ENCODE data around the gene CDC14A. TPM values are rescaled to one million over a fixed set of nuclear protein-coding genes. Genes with fewer than 3 reads are reported as not detected.
A peak's percentile ranks its signal among the peaks of the same experiment; 100 is the strongest.

The CDC14A gene
- total and polyA plus RNA-seq, 2 donors (not counting 3 experiments of a cell fraction or from before 2014, with no cell fraction given), result 3.4 to 13.9 TPM

DNA sequence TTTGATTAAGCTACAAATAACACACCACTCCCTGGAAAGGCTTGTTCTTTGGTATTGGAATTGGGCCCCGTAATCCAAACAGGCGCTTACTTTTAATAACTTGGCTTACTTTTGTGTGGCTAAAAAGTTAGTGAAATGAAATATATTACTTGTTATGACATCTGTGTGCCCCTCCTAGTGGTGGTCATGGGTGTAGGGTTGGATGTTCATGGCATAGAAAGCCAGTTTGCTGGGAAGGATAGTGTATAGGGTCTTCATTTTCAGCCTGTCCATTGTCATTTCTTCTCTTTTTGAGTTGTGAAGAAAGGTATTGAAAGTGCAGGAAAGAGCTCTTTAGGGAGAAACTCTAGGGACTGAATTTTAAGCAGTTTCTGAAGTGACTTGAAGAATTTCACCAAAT is 5.9 kb downstream of the CDC14A start:
- no peak overlapping the region for H3K9ac ChIP-seq (replicated peaks; ENCODE audit: extremely low read depth, insufficient read depth, low read length)
- no peaks in the 10 kb centered on the region for H3K9me1 ChIP-seq (replicated peaks; ENCODE audit: control insufficient read depth, extremely low read depth, insufficient read depth, low read length)
- H3K27me3 ChIP-seq (ENCODE audit: control insufficient read depth in 2 of 2, insufficient read depth in 2 of 2, low read length in 2 of 2), result no peaks in the 10 kb centered on the region
- dilution Hi-C loops (cut with MboI; ENCODE audit: extremely low pct_ligation_motif_present, low sequenced_read_pairs), result no loop called here
- no peak overlapping the region for H2AFZ ChIP-seq (ENCODE audit: low read depth, low read length)
- no peaks in the 10 kb centered on the region for H3K9me3 ChIP-seq (replicated peaks; ENCODE audit: control insufficient read depth, insufficient read depth, low read length)
- POLR2A ChIA-PET, result interaction anchor here (0.6 kb wide), 1 partner anchor 93 kb away, joined by 3 read pairs; no protein-coding TSS in a partner anchor
- H4K20me1 ChIP-seq (replicated peaks; ENCODE audit: control insufficient read depth, extremely low read depth, insufficient read depth, low read length), result no peaks in the 10 kb centered on the region
- FAIRE-seq (peak; percentile 31), DNase-seq (ENCODE audit: low read depth, low spot score) (peak; percentile 47)
- TF ChIP-seq, protein P1, sequence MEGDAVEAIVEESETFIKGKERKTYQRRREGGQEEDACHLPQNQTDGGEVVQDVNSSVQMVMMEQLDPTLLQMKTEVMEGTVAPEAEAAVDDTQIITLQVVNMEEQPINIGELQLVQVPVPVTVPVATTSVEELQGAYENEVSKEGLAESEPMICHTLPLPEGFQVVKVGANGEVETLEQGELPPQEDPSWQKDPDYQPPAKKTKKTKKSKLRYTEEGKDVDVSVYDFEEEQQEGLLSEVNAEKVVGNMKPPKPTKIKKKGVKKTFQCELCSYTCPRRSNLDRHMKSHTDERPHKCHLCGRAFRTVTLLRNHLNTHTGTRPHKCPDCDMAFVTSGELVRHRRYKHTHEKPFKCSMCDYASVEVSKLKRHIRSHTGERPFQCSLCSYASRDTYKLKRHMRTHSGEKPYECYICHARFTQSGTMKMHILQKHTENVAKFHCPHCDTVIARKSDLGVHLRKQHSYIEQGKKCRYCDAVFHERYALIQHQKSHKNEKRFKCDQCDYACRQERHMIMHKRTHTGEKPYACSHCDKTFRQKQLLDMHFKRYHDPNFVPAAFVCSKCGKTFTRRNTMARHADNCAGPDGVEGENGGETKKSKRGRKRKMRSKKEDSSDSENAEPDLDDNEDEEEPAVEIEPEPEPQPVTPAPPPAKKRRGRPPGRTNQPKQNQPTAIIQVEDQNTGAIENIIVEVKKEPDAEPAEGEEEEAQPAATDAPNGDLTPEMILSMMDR (IDR thresholded peaks at IDR 0.05; ENCODE audit: extremely low read depth in 1 of 2, insufficient read depth in 1 of 2, low read depth in 1 of 2, low read length in 2 of 2), result peak; percentile 49
- TF ChIP-seq POLR2A (IDR thresholded peaks at IDR 0.05; ENCODE audit: low read depth, low read length), result no peak
- CTCF ChIA-PET, result interaction anchor here (0.7 to 5.5 kb wide), 19 partner anchors 8 to 510 kb away, joined by 3 to 48 read pairs (median 5); partner anchors contain the start of genes RTCA and TRMT13
- no TSS peak for BruUV-seq (replicated peaks)
- peaks cover 26% of the 10 kb centered on the region for H3K4me1 ChIP-seq (ENCODE audit: control insufficient read depth, extremely low read depth, insufficient read depth, low read length)
- no peak overlapping the region for H3K27ac ChIP-seq (ENCODE audit: insufficient read depth, low read depth, low read length)
- intact Hi-C loops (cut with micrococcal nuclease), result loop anchor here (1.0 kb wide), 1 partner anchor 550 kb away; no protein-coding TSS in a partner anchor
- no peak overlapping the region for H3K4me2 ChIP-seq (ENCODE audit: insufficient read depth, low read length)
- H3K4me3 ChIP-seq (replicated peaks in 1 of 3; ENCODE audit: insufficient read depth in 1 of 3, low read depth in 1 of 3, low read length in 3 of 3), result no peak overlapping the region
- peaks cover 2% of the 10 kb centered on the region in 2 experiments for H3K36me3 ChIP-seq (ENCODE audit: control insufficient read depth in 2 of 2, extremely low read depth in 1 of 2, insufficient read depth in 2 of 2, low read length in 2 of 2)
- H3K79me2 ChIP-seq (ENCODE audit: control insufficient read depth, insufficient read depth, low read length), result peaks cover 29% of the 10 kb centered on the region

DNA sequence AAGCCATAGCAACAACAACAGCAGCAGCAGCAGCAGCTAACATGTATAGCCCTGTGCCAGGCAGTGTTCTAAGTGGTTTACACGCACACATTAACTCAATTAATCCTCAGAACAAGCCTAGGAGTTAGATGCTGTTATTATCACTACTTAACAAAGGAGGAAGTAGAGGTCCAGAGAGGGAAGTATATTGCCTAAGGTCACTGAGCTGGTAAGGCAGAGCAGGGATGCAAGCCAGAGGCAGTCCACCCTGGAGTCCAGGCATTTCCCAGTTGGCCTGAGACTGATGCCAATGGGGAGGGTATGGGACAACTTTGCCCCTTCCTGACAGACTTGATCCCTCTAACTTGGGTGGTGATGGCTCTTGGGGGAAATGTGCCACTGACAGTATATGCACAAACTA is 6.8 kb downstream of the CDC14A start:
- Histone ChIP-seq H3K9me1 (replicated peaks; ENCODE audit: control insufficient read depth, extremely low read depth, insufficient read depth, low read length) (no peaks in the 10 kb centered on the region), H3K27me3 (ENCODE audit: control insufficient read depth in 2 of 2, insufficient read depth in 2 of 2, low read length in 2 of 2) (no peaks in the 10 kb centered on the region), H3K4me2 (ENCODE audit: insufficient read depth, low read length) (no peak overlapping the region), H3K9ac (replicated peaks; ENCODE audit: extremely low read depth, insufficient read depth, low read length) (no peak overlapping the region), H3K9me3 (replicated peaks; ENCODE audit: control insufficient read depth, insufficient read depth, low read length) (no peaks in the 10 kb centered on the region), H3K4me3 (replicated peaks in 1 of 3; ENCODE audit: insufficient read depth in 1 of 3, low read depth in 1 of 3, low read length in 3 of 3) (no peak overlapping the region), H3K79me2 (ENCODE audit: control insufficient read depth, insufficient read depth, low read length) (peaks cover 24% of the 10 kb centered on the region), H3K27ac (ENCODE audit: insufficient read depth, low read depth, low read length) (no peak overlapping the region), H3K36me3 (ENCODE audit: control insufficient read depth in 2 of 2, extremely low read depth in 1 of 2, insufficient read depth in 2 of 2, low read length in 2 of 2) (peaks cover 2% of the 10 kb centered on the region in 2 experiments), H2AFZ (ENCODE audit: low read depth, low read length) (no peak overlapping the region), H4K20me1 (replicated peaks; ENCODE audit: control insufficient read depth, extremely low read depth, insufficient read depth, low read length) (no peaks in the 10 kb centered on the region), H3K4me1 (ENCODE audit: control insufficient read depth, extremely low read depth, insufficient read depth, low read length) (peaks cover 18% of the 10 kb centered on the region)
- intact Hi-C loops (cut with micrococcal nuclease), result no loop called here
- FAIRE-seq (no peak), DNase-seq (ENCODE audit: low read depth, low spot score) (no peak)
- ChIA-PET CTCF (interaction anchor here (1.0 to 5.5 kb wide), 7 partner anchors 15 to 509 kb away, joined by 3 to 48 read pairs (median 4); partner anchors contain the start of gene TRMT13), POLR2A (no interaction called here)
- BruUV-seq (replicated peaks), result no TSS peak
- dilution Hi-C loops (cut with MboI; ENCODE audit: extremely low pct_ligation_motif_present, low sequenced_read_pairs), result no loop called here
- TF ChIP-seq, protein P2, sequence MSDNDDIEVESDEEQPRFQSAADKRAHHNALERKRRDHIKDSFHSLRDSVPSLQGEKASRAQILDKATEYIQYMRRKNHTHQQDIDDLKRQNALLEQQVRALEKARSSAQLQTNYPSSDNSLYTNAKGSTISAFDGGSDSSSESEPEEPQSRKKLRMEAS (IDR thresholded peaks at IDR 0.05; ENCODE audit: insufficient read depth, insufficient read length), result no peak
- no peak for TF ChIP-seq GATA2 (IDR thresholded peaks at IDR 0.05; ENCODE audit: insufficient read depth, insufficient read length, low read depth, low read length)
- no peak for TF ChIP-seq EZH2 (IDR thresholded peaks at IDR 0.05; ENCODE audit: borderline replicate concordance, low read depth, low read length, severe bottlenecking)
- no peak for TF ChIP-seq POLR2AphosphoS5 (IDR thresholded peaks at IDR 0.05; ENCODE audit: insufficient read depth, low read depth, low read length)

Data from endothelial cell of umbilical vein (primary cell).